ENCODE measurements around the gene GMPR.

GMPR gene

DNA sequence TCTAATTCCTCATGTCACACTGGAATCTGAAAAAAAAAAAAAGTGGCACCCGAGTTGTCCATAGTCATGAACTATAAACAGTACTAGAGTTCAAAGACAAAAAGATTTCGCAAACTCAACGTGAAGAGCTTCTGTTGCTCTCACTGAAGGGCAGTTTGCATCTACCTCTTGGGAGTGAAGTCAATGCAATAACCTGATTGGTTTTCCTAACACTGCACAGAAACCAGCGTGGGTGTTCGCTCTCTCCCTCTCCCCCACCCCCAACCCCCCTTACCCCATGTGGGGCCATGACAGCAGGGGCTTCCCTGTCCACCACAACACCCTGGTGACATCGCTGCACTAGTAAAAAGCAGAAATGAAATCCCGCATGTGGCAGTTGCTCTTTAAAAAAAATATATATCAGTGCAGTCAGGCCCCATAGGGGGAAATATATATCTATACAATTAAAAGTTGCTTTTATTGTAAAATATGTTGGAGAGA is 66.9 kb downstream of the GMPR start:
- Mint-ChIP-seq H3K4me3 (peak overlapping the region in 1 of 2 donors; percentile 68), H3K36me3 (peaks cover 55 to 57% of the 10 kb centered on the region in 2 donors)

GRCh38 chr6:16305788-16306187 is 67.4 kb downstream of the GMPR start:
- Mint-ChIP-seq H3K4me3 (peak overlapping the region; percentile 67 to 68), H3K27ac (peak overlapping the region; percentile 84), H3K36me3 (peaks cover 55 to 57% of the 10 kb centered on the region in 2 donors), H3K27me3 (no peaks in the 10 kb centered on the region), H3K4me1 (peaks cover 22 to 28% of the 10 kb centered on the region in 2 donors), H3K9me3 (no peaks in the 10 kb centered on the region)
- DNase-seq (no peak), ATAC-seq (replicated peaks) (peak; percentile 38 to 53)

More for the DNA sequence above, 66.9 kb downstream of the GMPR start:
- peak; percentile 94 to 98 for ATAC-seq (replicated peaks)
- peak; percentile 68 for DNase-seq
- no peaks in the 10 kb centered on the region for H3K27me3 Mint-ChIP-seq
- H3K4me1 Mint-ChIP-seq = peaks cover 22 to 28% of the 10 kb centered on the region in 2 donors
- no peaks in the 10 kb centered on the region for H3K9me3 Mint-ChIP-seq
- no peak overlapping the region for H3K27ac Mint-ChIP-seq

DNA sequence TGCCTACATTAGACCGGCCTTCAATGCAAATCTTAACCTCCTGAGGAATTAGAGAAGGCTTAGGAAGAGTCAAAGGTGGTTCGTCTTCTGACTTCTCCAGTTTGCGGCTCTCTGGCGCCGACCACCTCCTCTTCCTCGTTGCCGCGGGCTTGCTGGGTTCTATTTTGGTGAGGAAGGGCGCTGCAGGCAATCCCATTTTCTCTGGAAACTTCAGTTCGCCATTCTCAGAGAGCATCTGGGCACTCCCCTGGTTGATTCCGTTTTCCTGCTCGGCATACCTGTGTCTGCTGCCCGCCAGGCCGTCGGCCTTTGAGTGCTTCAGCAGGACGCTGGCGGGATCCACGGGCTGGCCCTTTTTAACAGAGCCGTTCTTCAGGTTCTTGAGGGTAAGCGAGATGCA is 67.9 kb downstream of the GMPR start:
- Mint-ChIP-seq H3K9me3 (no peaks in the 10 kb centered on the region), H3K4me1 (peaks cover 22 to 28% of the 10 kb centered on the region in 2 donors), H3K27me3 (no peaks in the 10 kb centered on the region), H3K36me3 (peaks cover 55 to 57% of the 10 kb centered on the region in 2 donors), H3K4me3 (peak overlapping the region; percentile 67 to 68), H3K27ac (peak overlapping the region; percentile 84)
- DNase-seq (no peak), ATAC-seq (replicated peaks) (no peak)

DNA sequence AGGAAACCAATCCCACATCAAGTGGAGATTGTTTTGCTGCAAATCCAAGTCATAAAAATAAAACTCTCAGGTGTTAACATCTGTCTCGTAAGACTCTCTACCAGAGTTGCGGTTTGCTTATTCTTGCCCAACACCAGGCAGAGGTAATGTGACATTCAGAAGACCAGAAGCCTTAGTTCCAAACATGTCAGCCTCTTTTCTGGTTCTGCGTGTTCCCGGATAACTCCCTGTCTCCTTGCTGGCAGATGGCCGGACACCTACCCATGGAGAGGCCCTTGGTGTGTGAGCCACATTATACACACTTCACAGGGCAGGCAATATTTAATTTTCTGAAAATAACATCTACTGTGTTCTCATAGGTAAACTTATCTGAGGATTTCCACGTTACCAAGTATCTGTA is 73.4 kb downstream of the GMPR start:
- DNase-seq (no peak), ATAC-seq (replicated peaks) (no peak)
- Mint-ChIP-seq H3K27me3 (peaks cover 0 to 6% of the 10 kb centered on the region in 2 donors), H3K4me3 (no peak overlapping the region), H3K4me1 (peaks cover 5 to 6% of the 10 kb centered on the region in 2 donors), H3K36me3 (peaks cover 31 to 35% of the 10 kb centered on the region in 2 donors), H3K27ac (no peak overlapping the region), H3K9me3 (no peaks in the 10 kb centered on the region)

DNA sequence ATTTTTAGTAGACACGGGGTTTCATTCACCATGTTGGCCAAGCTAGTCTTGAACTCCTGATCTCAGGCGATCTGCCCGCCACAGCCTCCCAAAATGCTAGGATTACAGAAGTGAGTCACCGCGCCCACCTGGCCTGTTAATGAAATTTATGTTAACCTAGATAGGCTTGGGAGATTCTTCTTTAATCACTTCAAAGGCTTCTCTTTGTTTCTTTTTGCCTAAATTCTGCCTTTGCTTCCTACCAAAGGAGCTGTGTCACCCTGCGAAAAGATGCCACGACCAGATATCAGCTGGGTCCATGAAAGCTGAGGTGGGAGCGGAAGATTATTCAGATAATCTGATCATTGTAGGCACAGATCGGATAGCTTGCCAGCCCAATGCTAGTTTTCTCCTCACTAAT is 75.3 kb downstream of the GMPR start:
- DNase-seq = no peak
- H3K27me3 Mint-ChIP-seq = peaks cover 0 to 6% of the 10 kb centered on the region in 2 donors
- H3K9me3 Mint-ChIP-seq = no peaks in the 10 kb centered on the region
- no peak overlapping the region for H3K4me3 Mint-ChIP-seq
- no peak overlapping the region for H3K27ac Mint-ChIP-seq
- ATAC-seq (replicated peaks) = no peak
- H3K4me1 Mint-ChIP-seq = peaks cover 3 to 16% of the 10 kb centered on the region in 2 donors
- H3K36me3 Mint-ChIP-seq = peaks cover 29 to 32% of the 10 kb centered on the region in 2 donors

GRCh38 chr6:16314296-16314695 is 75.9 kb downstream of the GMPR start:
- peaks cover 33 to 35% of the 10 kb centered on the region in 2 donors for H3K36me3 Mint-ChIP-seq
- H3K9me3 Mint-ChIP-seq = peaks cover 0 to 2% of the 10 kb centered on the region in 2 donors
- no peak overlapping the region for H3K27ac Mint-ChIP-seq
- H3K4me3 Mint-ChIP-seq = no peak overlapping the region
- ATAC-seq (replicated peaks) (no peak), DNase-seq (no peak)
- H3K27me3 Mint-ChIP-seq = peaks cover 0 to 6% of the 10 kb centered on the region in 2 donors
- peaks cover 7 to 21% of the 10 kb centered on the region in 2 donors for H3K4me1 Mint-ChIP-seq

GRCh38 chr6:16316741-16317251 is 78.4 kb downstream of the GMPR start:
- Mint-ChIP-seq H3K36me3 (peaks cover 35 to 40% of the 10 kb centered on the region in 2 donors), H3K4me1 (peaks cover 18 to 36% of the 10 kb centered on the region in 2 donors), H3K27me3 (peaks cover 0 to 6% of the 10 kb centered on the region in 2 donors), H3K4me3 (no peak overlapping the region), H3K9me3 (peaks cover 0 to 2% of the 10 kb centered on the region in 2 donors), H3K27ac (no peak overlapping the region)
- no peak for ATAC-seq (replicated peaks)
- no peak for DNase-seq

DNA sequence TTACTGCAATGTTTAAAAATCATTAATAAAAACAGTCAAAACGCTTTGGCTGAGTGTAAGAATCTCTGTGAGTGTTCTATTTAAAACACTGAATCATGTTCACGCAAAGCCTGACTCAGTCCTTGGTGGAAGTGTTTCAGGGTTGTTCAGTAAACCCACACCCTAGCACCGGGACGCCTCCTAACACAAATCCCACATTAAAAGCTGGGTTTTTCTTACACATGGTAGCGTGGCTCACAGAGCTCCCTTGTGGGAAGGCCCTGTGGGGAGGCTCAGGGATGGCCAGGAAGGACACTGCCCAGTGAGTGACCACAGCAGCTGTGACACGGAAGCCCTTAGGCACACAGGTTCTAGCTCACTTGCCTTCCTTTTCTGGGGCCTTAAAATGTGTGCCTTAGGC is 80.2 kb downstream of the GMPR start:
- no peak for ATAC-seq (replicated peaks)
- Mint-ChIP-seq H3K9me3 (peaks cover 0 to 2% of the 10 kb centered on the region in 2 donors), H3K27ac (no peak overlapping the region), H3K4me3 (no peak overlapping the region), H3K36me3 (peaks cover 44 to 51% of the 10 kb centered on the region in 2 donors), H3K27me3 (peaks cover 0 to 6% of the 10 kb centered on the region in 2 donors), H3K4me1 (peaks cover 28 to 51% of the 10 kb centered on the region in 2 donors)
- DNase-seq = no peak

GRCh38 chr6:16318953-16319720 is 80.8 kb downstream of the GMPR start:
- no peak for DNase-seq
- H3K36me3 Mint-ChIP-seq = peaks cover 44 to 51% of the 10 kb centered on the region in 2 donors
- peaks cover 0 to 6% of the 10 kb centered on the region in 2 donors for H3K27me3 Mint-ChIP-seq
- ATAC-seq (replicated peaks) = no peak
- H3K4me1 Mint-ChIP-seq = peaks cover 28 to 51% of the 10 kb centered on the region in 2 donors
- peak overlapping the region in 1 of 2 donors; percentile 17 for H3K4me3 Mint-ChIP-seq
- H3K27ac Mint-ChIP-seq = no peak overlapping the region
- peaks cover 0 to 2% of the 10 kb centered on the region in 2 donors for H3K9me3 Mint-ChIP-seq

DNA sequence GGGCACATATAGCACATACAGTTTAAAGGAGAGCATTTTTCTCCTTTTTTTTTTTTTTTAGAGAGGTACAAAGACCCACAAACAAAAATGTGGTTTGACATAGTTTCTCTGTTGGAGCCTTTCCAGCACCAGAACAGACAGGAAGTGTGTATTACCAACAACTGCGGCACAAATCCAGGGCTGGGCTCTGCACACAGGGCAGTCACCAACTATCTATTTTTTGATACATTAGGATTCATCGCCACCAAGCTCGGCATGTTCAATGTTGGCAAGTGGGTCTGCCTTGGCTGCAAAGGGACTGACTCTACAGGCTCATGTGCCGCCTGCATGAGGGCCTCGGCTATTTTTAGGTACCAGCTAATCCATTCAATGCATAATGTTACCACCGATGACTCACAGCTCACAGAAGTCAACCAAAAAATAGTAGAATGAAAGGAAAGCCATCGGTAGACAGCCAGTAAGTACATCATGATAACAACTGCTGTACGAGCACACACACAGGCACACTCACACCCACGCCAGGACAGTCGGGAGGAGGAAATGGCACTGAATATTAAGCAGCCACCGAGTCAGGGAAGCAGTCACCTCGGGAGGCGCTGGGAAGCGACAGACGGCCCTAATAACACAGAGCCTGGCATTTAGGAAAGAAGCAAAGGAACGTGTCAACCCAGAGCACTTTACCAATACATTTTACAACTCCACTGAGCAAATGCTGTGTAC is 81.6 kb downstream of the GMPR start:
- peaks cover 44 to 51% of the 10 kb centered on the region in 2 donors for H3K36me3 Mint-ChIP-seq
- H3K9me3 Mint-ChIP-seq = peaks cover 0 to 2% of the 10 kb centered on the region in 2 donors
- H3K4me1 Mint-ChIP-seq = peaks cover 28 to 56% of the 10 kb centered on the region in 2 donors
- ATAC-seq (replicated peaks) = peak; percentile 87 to 91
- H3K27ac Mint-ChIP-seq = peak overlapping the region; percentile 63
- peaks cover 0 to 6% of the 10 kb centered on the region in 2 donors for H3K27me3 Mint-ChIP-seq
- H3K4me3 Mint-ChIP-seq = peak overlapping the region; percentile 66 to 72
- DNase-seq = peak; percentile 39

- DNase-seq (no peak), ATAC-seq (replicated peaks) (no peak)
- peak overlapping the region; percentile 66 to 72 for H3K4me3 Mint-ChIP-seq
- H3K27ac Mint-ChIP-seq = peak overlapping the region; percentile 63
- peaks cover 31 to 63% of the 10 kb centered on the region in 2 donors for H3K4me1 Mint-ChIP-seq
- H3K36me3 Mint-ChIP-seq = peaks cover 44 to 52% of the 10 kb centered on the region in 2 donors
- H3K27me3 Mint-ChIP-seq = no peaks in the 10 kb centered on the region
- peaks cover 0 to 2% of the 10 kb centered on the region in 2 donors for H3K9me3 Mint-ChIP-seq
These were observed 82.3 kb downstream of the GMPR start for GRCh38 chr6:16320533-16321340.

- no peak overlapping the region for H3K27ac Mint-ChIP-seq
- no peaks in the 10 kb centered on the region for H3K27me3 Mint-ChIP-seq
- no peak for DNase-seq
- ATAC-seq (replicated peaks) = no peak
- no peak overlapping the region for H3K4me3 Mint-ChIP-seq
- peaks cover 0 to 2% of the 10 kb centered on the region in 2 donors for H3K9me3 Mint-ChIP-seq
- H3K4me1 Mint-ChIP-seq = peaks cover 31 to 63% of the 10 kb centered on the region in 2 donors
- peaks cover 47 to 52% of the 10 kb centered on the region in 2 donors for H3K36me3 Mint-ChIP-seq
These were observed 82.9 kb downstream of the GMPR start for GRCh38 chr6:16321341-16321710.

GRCh38 chr6:16321826-16322225 is 83.4 kb downstream of the GMPR start:
- H3K36me3 Mint-ChIP-seq = peaks cover 52 to 56% of the 10 kb centered on the region in 2 donors
- H3K4me3 Mint-ChIP-seq = no peak overlapping the region
- peaks cover 30 to 62% of the 10 kb centered on the region in 2 donors for H3K4me1 Mint-ChIP-seq
- H3K27ac Mint-ChIP-seq = no peak overlapping the region
- no peak for ATAC-seq (replicated peaks)
- no peak for DNase-seq
- peaks cover 0 to 4% of the 10 kb centered on the region in 2 donors for H3K9me3 Mint-ChIP-seq
- no peaks in the 10 kb centered on the region for H3K27me3 Mint-ChIP-seq
